ENCODE measurements around the gene ZBED4.

DNA sequence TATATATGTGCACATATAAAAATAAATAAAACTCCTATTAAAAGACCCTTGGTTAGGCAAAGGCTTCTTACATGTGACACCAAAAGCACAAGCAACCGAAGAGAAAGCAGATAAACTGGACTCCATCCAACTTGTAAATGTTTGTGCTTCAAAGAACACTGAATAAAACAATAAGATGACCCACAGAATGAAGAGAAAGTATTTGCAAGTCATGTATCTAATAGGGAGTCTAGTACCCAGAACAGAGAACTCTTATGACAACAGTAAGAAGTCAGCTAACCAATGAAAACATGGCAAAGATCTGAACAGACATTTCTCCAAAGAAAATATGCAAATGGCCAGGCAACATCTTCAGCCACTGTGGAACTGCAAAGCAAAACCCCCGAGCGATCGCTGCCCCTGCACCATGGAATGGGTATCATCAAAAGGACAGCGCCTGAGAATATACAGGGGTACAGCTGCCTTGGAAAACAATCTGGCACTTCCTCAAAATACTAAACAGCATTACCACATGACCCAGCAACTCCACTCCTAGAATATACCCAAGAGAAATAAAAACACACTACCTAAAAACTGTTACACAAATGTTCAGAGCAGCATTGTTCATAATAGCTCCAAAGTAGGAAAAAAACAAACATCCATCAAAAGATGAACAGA lies 43.2 kb upstream of the ZBED4 start:
- TF ChIP-seq, protein P1, sequence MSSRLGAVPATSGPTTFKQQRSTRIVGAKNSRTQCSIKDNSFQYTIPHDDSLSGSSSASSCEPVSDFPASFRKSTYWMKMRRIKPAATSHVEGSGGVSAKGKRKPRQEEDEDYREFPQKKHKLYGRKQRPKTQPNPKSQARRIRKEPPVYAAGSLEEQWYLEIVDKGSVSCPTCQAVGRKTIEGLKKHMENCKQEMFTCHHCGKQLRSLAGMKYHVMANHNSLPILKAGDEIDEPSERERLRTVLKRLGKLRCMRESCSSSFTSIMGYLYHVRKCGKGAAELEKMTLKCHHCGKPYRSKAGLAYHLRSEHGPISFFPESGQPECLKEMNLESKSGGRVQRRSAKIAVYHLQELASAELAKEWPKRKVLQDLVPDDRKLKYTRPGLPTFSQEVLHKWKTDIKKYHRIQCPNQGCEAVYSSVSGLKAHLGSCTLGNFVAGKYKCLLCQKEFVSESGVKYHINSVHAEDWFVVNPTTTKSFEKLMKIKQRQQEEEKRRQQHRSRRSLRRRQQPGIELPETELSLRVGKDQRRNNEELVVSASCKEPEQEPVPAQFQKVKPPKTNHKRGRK (CRISPR knock-in tag; IDR thresholded peaks at IDR 0.05; ENCODE audit: borderline replicate concordance) = no peak
- TF ChIP-seq, protein P2, sequence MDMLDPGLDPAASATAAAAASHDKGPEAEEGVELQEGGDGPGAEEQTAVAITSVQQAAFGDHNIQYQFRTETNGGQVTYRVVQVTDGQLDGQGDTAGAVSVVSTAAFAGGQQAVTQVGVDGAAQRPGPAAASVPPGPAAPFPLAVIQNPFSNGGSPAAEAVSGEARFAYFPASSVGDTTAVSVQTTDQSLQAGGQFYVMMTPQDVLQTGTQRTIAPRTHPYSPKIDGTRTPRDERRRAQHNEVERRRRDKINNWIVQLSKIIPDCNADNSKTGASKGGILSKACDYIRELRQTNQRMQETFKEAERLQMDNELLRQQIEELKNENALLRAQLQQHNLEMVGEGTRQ (CRISPR knock-in tag; IDR thresholded peaks at IDR 0.05) = no peak
